ENCODE data around the gene NACC2.
"Not testable (repeated sequence)": the region's sequence is repeated elsewhere in the genome, so short reads cannot be mapped to it uniquely, and the experiment has no call there.

The NACC2 gene

DNA sequence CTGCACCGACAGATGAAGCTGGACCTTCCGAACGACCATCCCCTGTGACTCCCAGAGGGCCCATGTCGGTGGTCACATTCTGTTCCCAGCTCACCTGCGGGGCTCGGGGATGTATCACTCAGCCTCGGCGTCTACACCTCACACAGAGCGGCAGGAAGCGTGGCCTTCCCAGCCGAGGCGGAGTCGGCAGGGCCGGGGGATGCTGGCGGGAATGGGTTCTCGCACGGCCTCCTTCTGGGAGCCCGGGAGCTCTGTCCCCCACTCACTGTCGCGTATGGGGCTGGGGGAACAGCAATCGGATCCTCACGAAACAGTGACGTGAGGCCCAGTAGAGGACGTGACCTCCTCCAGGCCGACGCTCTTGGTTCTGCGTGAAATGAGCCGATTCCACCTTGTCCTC is 20.4 kb downstream of the NACC2 start:
- TF ChIP-seq, protein P1, sequence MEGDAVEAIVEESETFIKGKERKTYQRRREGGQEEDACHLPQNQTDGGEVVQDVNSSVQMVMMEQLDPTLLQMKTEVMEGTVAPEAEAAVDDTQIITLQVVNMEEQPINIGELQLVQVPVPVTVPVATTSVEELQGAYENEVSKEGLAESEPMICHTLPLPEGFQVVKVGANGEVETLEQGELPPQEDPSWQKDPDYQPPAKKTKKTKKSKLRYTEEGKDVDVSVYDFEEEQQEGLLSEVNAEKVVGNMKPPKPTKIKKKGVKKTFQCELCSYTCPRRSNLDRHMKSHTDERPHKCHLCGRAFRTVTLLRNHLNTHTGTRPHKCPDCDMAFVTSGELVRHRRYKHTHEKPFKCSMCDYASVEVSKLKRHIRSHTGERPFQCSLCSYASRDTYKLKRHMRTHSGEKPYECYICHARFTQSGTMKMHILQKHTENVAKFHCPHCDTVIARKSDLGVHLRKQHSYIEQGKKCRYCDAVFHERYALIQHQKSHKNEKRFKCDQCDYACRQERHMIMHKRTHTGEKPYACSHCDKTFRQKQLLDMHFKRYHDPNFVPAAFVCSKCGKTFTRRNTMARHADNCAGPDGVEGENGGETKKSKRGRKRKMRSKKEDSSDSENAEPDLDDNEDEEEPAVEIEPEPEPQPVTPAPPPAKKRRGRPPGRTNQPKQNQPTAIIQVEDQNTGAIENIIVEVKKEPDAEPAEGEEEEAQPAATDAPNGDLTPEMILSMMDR (IDR thresholded peaks at IDR 0.05; ENCODE audit: control insufficient read depth, extremely low read depth, insufficient read depth): no peak
- no peak for DNase-seq (ENCODE audit: low read depth)
- no peak overlapping the region for H3K4me3 ChIP-seq (ENCODE audit: low read depth, low read length)

DNA sequence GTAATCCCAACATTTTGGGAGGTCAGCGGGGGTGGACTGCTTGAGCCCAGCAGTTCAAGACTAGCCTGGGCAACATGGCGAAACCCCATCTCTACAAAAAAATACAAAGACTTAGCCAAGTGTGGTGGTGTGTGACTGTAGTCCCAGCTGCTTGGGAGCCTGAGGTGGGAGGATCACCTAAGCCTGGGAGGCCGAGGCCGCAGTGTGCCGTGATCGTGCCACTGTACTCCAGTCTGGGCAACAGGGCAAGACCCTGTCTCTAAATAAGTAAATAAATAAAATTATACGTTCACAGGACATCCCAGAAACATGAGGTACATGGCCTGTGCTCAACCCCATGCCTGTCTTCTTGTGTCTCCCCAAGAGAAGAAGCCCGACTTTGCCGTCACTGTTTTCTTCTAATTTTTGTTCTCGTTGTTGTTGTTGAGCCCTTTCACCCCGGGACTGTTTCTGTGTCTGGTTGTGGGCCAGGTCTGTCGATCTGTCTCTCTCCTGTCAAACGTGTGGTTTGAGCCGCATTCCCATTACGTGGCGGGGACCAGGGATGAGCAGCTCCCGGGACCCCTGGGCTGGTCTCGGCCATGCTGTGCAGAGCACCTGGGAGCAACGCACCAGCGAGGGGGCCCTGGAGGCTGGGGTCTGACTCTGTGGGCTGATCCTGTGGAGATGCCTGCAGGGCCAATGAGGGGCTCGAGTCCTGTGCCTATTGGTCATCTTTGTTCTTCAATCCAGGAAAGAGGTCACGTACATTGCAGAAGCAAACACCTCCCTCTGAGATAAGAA is 32.2 kb downstream of the NACC2 start:
- TF ChIP-seq, protein P1 (IDR thresholded peaks at IDR 0.05; ENCODE audit: control insufficient read depth, extremely low read depth, insufficient read depth): no peak
- H3K4me3 ChIP-seq (ENCODE audit: low read depth, low read length): no peak overlapping the region

DNA sequence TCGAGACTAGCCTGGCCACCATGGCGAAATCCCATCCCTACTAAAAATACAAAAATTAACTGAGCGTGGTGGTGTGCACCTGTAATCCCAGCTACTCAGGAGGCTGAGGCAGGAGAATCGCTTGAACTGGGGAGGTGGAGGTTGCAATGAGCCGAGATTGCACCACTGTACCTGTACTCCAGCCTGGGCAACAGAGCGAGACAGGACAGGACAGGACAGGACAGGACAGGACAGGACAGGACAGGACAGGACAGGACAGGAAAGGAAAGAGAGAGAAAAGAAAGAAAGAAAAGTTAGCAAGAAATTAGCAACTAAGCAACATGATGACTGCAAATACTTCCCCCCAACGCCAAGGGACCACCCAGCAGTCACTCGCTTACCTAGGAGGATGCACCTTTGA is 33.2 kb downstream of the NACC2 start:
- H3K4me3 ChIP-seq (ENCODE audit: low read depth, low read length); DNase-seq (ENCODE audit: low read depth): not testable (repeated sequence)

More for the DNA sequence above, 32.2 kb downstream of the NACC2 start:
- no peak for DNase-seq (ENCODE audit: low read depth)

DNA sequence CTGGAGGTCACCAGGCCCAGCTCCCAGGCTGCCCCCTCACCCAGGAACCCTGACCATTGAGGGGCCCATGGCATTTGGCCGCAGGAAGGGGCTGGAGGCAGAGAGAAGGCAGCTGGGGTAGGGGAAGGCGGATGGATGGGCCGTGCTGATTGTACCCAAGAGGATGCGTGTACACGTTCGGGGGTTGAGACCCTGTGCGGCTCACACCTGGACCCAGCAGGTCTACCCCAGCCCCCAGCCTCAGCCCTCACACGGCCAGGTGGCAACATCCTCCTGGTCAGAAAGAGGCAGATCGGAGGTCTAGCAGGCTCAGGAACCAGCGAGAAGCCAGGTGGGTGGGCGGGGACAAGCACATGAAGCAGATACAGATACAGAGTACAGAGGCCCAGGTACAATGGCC is 33.7 kb downstream of the NACC2 start:
- DNase-seq (ENCODE audit: low read depth): no peak
- TF ChIP-seq, protein P1 (IDR thresholded peaks at IDR 0.05; ENCODE audit: control insufficient read depth, extremely low read depth, insufficient read depth): no peak
- H3K4me3 ChIP-seq (ENCODE audit: low read depth, low read length): no peak overlapping the region

DNA sequence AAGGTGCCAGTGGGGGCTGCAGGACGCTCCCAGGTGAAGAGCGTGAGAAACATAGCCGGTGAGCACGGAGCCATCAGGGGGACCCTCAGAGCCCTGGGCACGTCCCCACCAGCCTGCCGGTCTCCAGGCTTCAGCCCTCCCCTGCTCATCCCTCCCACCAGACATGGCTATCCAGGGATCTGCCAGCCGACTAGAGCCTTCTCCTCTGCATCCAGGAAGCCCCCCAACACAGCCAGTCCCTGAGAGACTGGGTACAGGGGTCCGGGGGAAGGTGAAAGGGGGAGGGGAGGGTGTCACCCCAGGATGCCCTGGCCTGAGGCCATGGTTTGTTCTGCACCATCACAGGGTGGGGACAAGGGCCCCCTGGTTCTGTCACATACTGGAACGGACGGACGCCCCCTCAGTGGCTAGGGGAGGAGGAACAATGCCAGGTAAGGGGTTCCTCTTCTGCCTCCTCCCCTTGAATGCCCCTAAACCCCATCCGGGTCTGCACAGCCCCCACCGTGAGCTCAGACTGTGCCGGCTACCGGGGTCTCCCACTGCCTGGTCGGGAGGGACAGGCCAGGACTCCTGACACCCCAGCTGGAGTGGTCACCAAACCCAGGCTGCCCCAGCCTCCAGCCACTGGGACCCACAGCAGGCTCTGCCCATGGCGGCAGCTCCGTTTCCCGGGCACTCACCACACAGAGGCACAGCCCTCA is 34.3 kb downstream of the NACC2 start:
- TF ChIP-seq, protein P1 (IDR thresholded peaks at IDR 0.05; ENCODE audit: control insufficient read depth, extremely low read depth, insufficient read depth): no peak
- no peak for DNase-seq (ENCODE audit: low read depth)
- no peak overlapping the region for H3K4me3 ChIP-seq (ENCODE audit: low read depth, low read length)

DNA sequence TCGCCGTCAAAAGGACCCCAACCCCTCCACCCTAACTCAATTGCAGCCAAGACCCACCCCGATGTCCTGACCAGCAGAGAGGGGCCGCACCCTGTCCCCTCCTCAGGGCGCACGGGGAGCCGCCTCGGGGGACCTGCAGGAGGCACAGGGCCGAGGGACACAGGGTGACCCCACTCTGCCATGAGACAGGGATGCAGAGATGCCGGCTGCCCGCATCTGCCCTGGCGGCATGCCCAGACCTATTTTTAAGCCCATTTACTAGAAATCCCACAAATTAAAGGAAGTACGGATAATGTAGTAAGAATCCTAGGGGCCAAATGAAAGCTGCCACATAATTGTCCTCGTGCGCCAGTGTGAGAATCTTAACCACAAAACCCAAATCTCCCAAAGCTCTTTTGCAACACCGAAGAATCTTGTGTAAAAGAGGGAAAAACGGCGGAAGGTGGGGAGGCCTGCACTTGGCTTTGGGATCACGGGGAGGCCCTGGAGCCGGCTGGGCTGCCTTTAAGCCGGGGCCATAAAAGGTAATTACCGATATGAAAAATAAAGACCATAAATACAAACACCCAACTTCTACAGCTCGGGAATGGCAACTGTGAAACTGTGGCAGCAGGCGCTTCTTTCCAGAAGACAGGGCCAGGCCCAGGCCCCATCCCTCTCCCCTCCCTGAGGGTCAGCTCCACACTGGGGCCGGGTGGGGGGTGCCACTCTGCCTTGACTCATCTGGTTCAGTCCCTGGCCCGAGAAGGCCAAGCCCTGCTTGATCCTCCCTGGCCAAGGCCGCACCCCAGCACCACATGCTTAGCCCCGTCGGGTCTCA is 35.0 kb downstream of the NACC2 start:
- TF ChIP-seq, protein P1 (IDR thresholded peaks at IDR 0.05; ENCODE audit: control insufficient read depth, extremely low read depth, insufficient read depth): no peak
- no peak for DNase-seq (ENCODE audit: low read depth)
- no peak overlapping the region for H3K4me3 ChIP-seq (ENCODE audit: low read depth, low read length)

DNA sequence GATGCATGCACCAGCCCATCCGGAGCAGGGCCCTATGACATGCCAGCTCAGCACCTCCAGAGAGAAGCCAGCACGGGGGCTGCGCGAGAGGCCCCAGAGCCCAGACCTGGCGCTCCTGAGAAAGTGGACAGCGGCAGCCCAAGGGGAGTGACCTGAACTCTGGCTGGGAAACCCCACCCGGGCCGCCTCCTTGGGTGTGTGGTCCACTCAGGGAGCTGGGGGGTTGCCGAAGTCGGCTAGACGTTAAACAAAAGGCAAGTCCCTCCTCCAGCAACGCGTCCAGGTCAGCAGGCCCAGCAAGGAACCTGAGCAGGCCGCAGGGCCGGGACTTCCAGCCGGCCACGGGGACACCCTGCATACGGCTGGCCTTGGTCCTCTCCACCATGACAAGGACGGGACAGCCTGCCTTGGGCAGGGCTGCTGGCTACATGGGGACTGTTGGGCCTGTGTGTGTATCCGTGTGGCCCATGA is 35.7 kb downstream of the NACC2 start:
- TF ChIP-seq, protein P1 (IDR thresholded peaks at IDR 0.05; ENCODE audit: control insufficient read depth, extremely low read depth, insufficient read depth): no peak

More for the DNA sequence above, 35.7 kb downstream of the NACC2 start:
- H3K4me3 ChIP-seq (ENCODE audit: low read depth, low read length): no peak overlapping the region
- DNase-seq (ENCODE audit: low read depth): no peak

All from LNCaP clone FGC (cell line).